ENCODE measurements around the gene GULP1. TPM values are rescaled to one million over a fixed set of nuclear protein-coding genes. Genes with fewer than 3 reads are reported as not detected.
A peak's percentile ranks its signal among the peaks of the same experiment; 100 is the strongest.

Gene GULP1
- total RNA-seq, 1 experiment from 2014 or later, result 140 TPM

DNA sequence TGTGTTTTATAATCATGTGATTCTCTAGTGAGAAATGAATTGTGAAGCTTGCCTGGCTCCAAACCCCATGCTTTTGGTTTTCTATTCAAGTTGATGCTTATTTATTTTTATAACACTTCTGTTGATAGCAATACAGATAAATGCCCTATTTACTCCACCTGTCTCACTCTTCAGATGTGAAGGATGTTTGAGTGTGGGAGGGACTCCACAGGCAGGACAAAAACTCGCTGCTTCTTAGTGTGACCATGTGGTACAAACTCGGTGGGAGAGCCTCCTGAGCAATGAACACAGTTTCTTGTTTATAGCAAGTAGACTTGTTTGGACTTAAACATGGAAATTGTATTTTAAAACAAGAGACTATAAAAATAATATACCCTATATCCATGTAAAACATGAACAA lies 219.7 kb downstream of the GULP1 start:
- peaks cover 38% of the 10 kb centered on the region in 2 experiments for H3K4me1 Mint-ChIP-seq
- no peak overlapping the region for H3K23ac ChIP-seq (ENCODE audit: insufficient read length, low read depth, low read length)
- H3T11ph ChIP-seq (ENCODE audit: low read length), result no peak overlapping the region
- no peak overlapping the region for H4K5ac ChIP-seq (ENCODE audit: insufficient read length, low read depth, low read length)
- no peaks in the 10 kb centered on the region for H3K9me3 ChIP-seq (ENCODE audit: control insufficient read depth, low read depth, low read length)
- TF ChIP-seq, protein P1, sequence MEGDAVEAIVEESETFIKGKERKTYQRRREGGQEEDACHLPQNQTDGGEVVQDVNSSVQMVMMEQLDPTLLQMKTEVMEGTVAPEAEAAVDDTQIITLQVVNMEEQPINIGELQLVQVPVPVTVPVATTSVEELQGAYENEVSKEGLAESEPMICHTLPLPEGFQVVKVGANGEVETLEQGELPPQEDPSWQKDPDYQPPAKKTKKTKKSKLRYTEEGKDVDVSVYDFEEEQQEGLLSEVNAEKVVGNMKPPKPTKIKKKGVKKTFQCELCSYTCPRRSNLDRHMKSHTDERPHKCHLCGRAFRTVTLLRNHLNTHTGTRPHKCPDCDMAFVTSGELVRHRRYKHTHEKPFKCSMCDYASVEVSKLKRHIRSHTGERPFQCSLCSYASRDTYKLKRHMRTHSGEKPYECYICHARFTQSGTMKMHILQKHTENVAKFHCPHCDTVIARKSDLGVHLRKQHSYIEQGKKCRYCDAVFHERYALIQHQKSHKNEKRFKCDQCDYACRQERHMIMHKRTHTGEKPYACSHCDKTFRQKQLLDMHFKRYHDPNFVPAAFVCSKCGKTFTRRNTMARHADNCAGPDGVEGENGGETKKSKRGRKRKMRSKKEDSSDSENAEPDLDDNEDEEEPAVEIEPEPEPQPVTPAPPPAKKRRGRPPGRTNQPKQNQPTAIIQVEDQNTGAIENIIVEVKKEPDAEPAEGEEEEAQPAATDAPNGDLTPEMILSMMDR (conservative IDR thresholded peaks at IDR 0.05), result no peak
- H2BK120ac ChIP-seq (ENCODE audit: low read depth, low read length, poor library complexity, severe bottlenecking), result no peak overlapping the region
- no peaks in the 10 kb centered on the region; the same call in 1 of the 2 replicates for H3K79me2 ChIP-seq (ENCODE audit: insufficient read depth, low read length)
- peak overlapping the region; percentile 27 to 74 (median 68); a peak in 3 of 7 replicates for H3K27ac Mint-ChIP-seq
- H4K8ac ChIP-seq (replicated peaks; ENCODE audit: insufficient read length, low read depth, low read length), result no peak overlapping the region
- H3K4me1 ChIP-seq (ENCODE audit: insufficient read depth, low read length), result no peaks in the 10 kb centered on the region; the same call in 1 of the 2 replicates
- WGBS (ENCODE audit: extremely low coverage, insufficient read length, low lambda C conversion rate), result no CpG with 5 or more reads among the region's 2 CpGs
- H3K4ac ChIP-seq (ENCODE audit: low read depth, low read length), result no peak overlapping the region
- H2AFZ ChIP-seq (ENCODE audit: low read length), result no peak overlapping the region
- no peak overlapping the region for H3K27ac ChIP-seq (ENCODE audit: insufficient read length, low read depth, low read length)
- no peaks in the 10 kb centered on the region for H3K23me2 ChIP-seq (ENCODE audit: insufficient read length, low read depth, low read length, poor library complexity, severe bottlenecking)
- H3K56ac ChIP-seq (ENCODE audit: insufficient read length, low read depth, low read length), result no peak overlapping the region
- DNase-seq, result no peak
- H2BK12ac ChIP-seq (ENCODE audit: insufficient read length, low read depth, low read length), result no peak overlapping the region
- peaks cover 6% of the 10 kb centered on the region for H3K79me1 ChIP-seq (ENCODE audit: insufficient read depth, low read depth, low read length, poor library complexity, severe bottlenecking)
- no peak overlapping the region for H3K14ac ChIP-seq (ENCODE audit: insufficient read depth, low read length)
- H3K27me3 ChIP-seq (ENCODE audit: insufficient read depth, low read length), result no peaks in the 10 kb centered on the region
- H3K18ac ChIP-seq (ENCODE audit: insufficient read length, low read depth, low read length), result no peak overlapping the region
- H3K4me2 ChIP-seq (ENCODE audit: insufficient read depth, insufficient read length, low read length), result no peak overlapping the region
- no peak overlapping the region for H2BK20ac ChIP-seq (ENCODE audit: low read depth, low read length, poor library complexity, severe bottlenecking)
- H3K36me3 Mint-ChIP-seq (ENCODE audit: insufficient read depth in 1 of 3, low read depth in 3 of 3), result no peaks in the 10 kb centered on the region; a peak in 1 of 7 replicates
- no peak overlapping the region for H2AK5ac ChIP-seq (ENCODE audit: insufficient read length, low read length)
- no peak overlapping the region for H3K4me3 Mint-ChIP-seq
- H2BK15ac ChIP-seq (ENCODE audit: low read depth, low read length), result no peak overlapping the region
- H4K91ac ChIP-seq (ENCODE audit: insufficient read length, low read depth, low read length), result no peak overlapping the region
- H3K9ac ChIP-seq (ENCODE audit: extremely low read depth, insufficient read length, low read length), result no peak overlapping the region
- H2BK5ac ChIP-seq (ENCODE audit: insufficient read length, low read length), result no peak overlapping the region
- H4K20me1 ChIP-seq (ENCODE audit: control insufficient read depth, insufficient read depth, insufficient read length), result no peaks in the 10 kb centered on the region
- no peaks in the 10 kb centered on the region for H3K27me3 Mint-ChIP-seq (ENCODE audit: low read depth)
- no peaks in the 10 kb centered on the region for H3K9me3 Mint-ChIP-seq
